ENCODE measurements around the gene GPR37L1. TPM values are rescaled to one million over a fixed set of nuclear protein-coding genes. Genes with fewer than 3 reads are reported as not detected.

GPR37L1 gene
- total RNA-seq, 2 experiments from 2014 or later: not detected

Other genes with a start within 250 kb of the GPR37L1 start
- gene SHISA4, start 234.0 kb upstream of the GPR37L1 start, total RNA-seq: under 1 TPM in 1 of 2 experiments, not detected in 1; 0.33 TPM
- not detected for gene LMOD1, start 176.4 kb upstream of the GPR37L1 start, total RNA-seq
- 10 to 100 TPM; 52.6 to 54.4 TPM for gene TIMM17A, start 167.4 kb upstream of the GPR37L1 start, total RNA-seq
- 10 to 100 TPM; 43.4 to 44.4 TPM for gene RNPEP, start 140.3 kb upstream of the GPR37L1 start, total RNA-seq
- under 1 TPM; 0.27 to 0.31 TPM for gene ELF3, start 112.3 kb upstream of the GPR37L1 start, total RNA-seq
- 10 to 100 TPM; 28.1 to 30.6 TPM for gene ARL8A, start 21.8 kb downstream of the GPR37L1 start, total RNA-seq
- 100 to 1,000 TPM; 112 to 119 TPM for gene PTPN7, start 37.7 kb downstream of the GPR37L1 start, total RNA-seq
- gene LGR6, start 70.9 kb downstream of the GPR37L1 start, total RNA-seq: under 1 TPM; 0.19 to 0.22 TPM
- 100 to 1,000 TPM; 127 to 146 TPM for gene UBE2T, start 219.0 kb downstream of the GPR37L1 start, total RNA-seq
- 10 to 100 TPM; 11.0 to 12.4 TPM for gene PPP1R12B, start 225.8 kb downstream of the GPR37L1 start, total RNA-seq